GM18873 (cell line): ENCODE data around the gene PXDN.
"Not testable (repeated sequence)": the region's sequence is repeated elsewhere in the genome, so short reads cannot be mapped to it uniquely, and the experiment has no call there.

ENCODE experiments used
- ATAC-seq: cut with Tn5 transposase; IDR thresholded peaks from one replicate; pipeline ENCODE4 v1.9.1; 2021; ENCODE audit warnings: mild to moderate bottlenecking, moderate library complexity, moderate number of reproducible peaks; ENCODE audit not compliant: unreplicated experiment, low FRiP score

PXDN gene

GRCh38 chr2:1707771-1708418, 36.4 kb downstream of the PXDN start:
- ATAC-seq = no peak

- not testable (repeated sequence) for ATAC-seq
Measured at GRCh38 chr2:1706089-1706841, 38.0 kb downstream of the PXDN start.

- no peak for ATAC-seq
Measured at GRCh38 chr2:1705557-1706076, 38.7 kb downstream of the PXDN start.

GRCh38 chr2:1704631-1705556, 39.4 kb downstream of the PXDN start:
- no peak for ATAC-seq

- ATAC-seq = no peak
Measured at GRCh38 chr2:1702186-1702565, 42.1 kb downstream of the PXDN start.

GRCh38 chr2:1701556-1702185, 42.6 kb downstream of the PXDN start:
- ATAC-seq = no peak

GRCh38 chr2:1701020-1701419, 43.3 kb downstream of the PXDN start:
- no peak for ATAC-seq

GRCh38 chr2:1700427-1700826, 43.9 kb downstream of the PXDN start:
- ATAC-seq = not testable (repeated sequence)

GRCh38 chr2:1698188-1698945, 45.9 kb downstream of the PXDN start:
- no peak for ATAC-seq

GRCh38 chr2:1697601-1698000, 46.7 kb downstream of the PXDN start:
- ATAC-seq = no peak

- no peak for ATAC-seq
Measured at GRCh38 chr2:1696472-1696871, 47.8 kb downstream of the PXDN start.

- ATAC-seq = no peak
Measured at GRCh38 chr2:1694371-1695271, 49.7 kb downstream of the PXDN start.

- no peak for ATAC-seq
Measured at GRCh38 chr2:1693723-1694122, 50.6 kb downstream of the PXDN start.

- ATAC-seq = no peak
Measured at GRCh38 chr2:1692342-1692741, 52.0 kb downstream of the PXDN start.

- no peak for ATAC-seq
Measured at GRCh38 chr2:1691366-1691765, 52.9 kb downstream of the PXDN start.

- ATAC-seq = no peak
Measured at GRCh38 chr2:1690056-1690775, 54.1 kb downstream of the PXDN start.

- ATAC-seq = no peak
Measured at GRCh38 chr2:1688859-1689258, 55.5 kb downstream of the PXDN start.

GRCh38 chr2:1688161-1688560, 56.2 kb downstream of the PXDN start:
- ATAC-seq = no peak
